IPS-18c (cell line): Measurements from ENCODE around the gene CHD6.

ENCODE experiments used
- H3K4me3 ChIP-seq: 2 replicates; pipeline ENCODE4 v1.7.0; 2013; ENCODE audit warnings: low read depth, mild to moderate bottlenecking, low read length, moderate library complexity; ENCODE audit not compliant: insufficient read depth
- H3K9me3 ChIP-seq: one replicate; pipeline ENCODE4 v1.6.1; 2013; ENCODE audit warnings: mild to moderate bottlenecking, low read length, moderate library complexity; ENCODE audit not compliant: control insufficient read depth, insufficient read depth

The CHD6 gene

DNA sequence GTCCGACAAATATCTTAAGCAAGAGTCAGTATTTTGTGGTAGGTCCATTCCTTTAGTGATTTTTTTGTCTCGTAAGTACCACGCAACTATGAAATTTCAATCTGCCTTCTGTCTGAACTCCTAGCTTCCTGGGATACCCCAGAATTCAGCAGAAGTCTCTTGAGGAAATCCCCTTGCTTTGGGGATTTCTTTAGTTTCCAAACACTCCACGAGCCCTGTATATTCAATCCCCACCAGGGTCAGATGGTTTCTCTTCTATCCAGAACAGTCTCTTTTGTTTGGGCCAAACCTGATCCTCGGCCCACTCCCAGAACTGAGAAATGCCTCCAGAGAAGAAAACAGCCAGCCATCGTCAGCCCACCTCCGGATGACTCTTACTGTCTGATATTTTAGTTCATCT is 113.0 kb downstream of the CHD6 start:
- Histone ChIP-seq H3K4me3 (no peak overlapping the region), H3K9me3 (no peaks in the 10 kb centered on the region)

GRCh38 chr20:41501376-41501775 is 116.8 kb downstream of the CHD6 start:
- H3K4me3 ChIP-seq = no peak overlapping the region
- H3K9me3 ChIP-seq = no peaks in the 10 kb centered on the region

DNA sequence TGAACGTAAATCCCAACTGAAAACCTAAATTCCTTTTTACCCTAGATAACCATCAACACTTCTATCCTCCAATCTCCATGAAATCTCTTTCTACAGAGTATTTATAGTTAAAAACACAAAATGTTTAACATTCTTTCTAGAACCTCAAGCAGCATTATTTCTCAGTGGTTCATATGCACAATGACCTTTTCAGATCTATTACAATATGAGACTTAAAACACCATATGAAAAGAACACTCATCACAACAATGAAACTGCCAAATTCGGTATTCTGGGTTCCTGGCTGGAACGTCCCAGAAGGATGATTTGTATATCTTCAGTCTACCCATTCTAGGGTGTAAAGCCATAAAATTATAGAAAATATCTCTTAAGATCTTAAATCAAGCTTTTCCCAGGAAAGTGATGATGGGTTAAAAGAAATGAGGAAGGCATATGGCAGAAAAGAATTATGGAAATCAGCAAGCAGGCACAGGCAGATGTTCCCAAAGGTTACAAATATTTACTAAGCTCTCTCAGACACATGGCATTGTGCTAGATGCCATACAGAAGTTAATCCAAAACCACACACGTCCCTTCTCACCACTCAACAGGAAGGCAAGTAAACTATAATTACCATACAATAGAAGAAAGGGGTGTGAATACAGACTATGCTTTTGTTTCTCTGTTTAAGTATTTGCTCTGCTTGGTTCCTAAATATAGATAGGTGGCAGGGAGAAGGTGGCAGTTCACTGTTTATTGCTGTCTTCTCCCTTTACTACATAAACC is 118.0 kb downstream of the CHD6 start:
- Histone ChIP-seq H3K9me3 (no peaks in the 10 kb centered on the region), H3K4me3 (no peak overlapping the region)

GRCh38 chr20:41499064-41499463 is 119.1 kb downstream of the CHD6 start:
- no peak overlapping the region for H3K4me3 ChIP-seq
- no peaks in the 10 kb centered on the region for H3K9me3 ChIP-seq

DNA sequence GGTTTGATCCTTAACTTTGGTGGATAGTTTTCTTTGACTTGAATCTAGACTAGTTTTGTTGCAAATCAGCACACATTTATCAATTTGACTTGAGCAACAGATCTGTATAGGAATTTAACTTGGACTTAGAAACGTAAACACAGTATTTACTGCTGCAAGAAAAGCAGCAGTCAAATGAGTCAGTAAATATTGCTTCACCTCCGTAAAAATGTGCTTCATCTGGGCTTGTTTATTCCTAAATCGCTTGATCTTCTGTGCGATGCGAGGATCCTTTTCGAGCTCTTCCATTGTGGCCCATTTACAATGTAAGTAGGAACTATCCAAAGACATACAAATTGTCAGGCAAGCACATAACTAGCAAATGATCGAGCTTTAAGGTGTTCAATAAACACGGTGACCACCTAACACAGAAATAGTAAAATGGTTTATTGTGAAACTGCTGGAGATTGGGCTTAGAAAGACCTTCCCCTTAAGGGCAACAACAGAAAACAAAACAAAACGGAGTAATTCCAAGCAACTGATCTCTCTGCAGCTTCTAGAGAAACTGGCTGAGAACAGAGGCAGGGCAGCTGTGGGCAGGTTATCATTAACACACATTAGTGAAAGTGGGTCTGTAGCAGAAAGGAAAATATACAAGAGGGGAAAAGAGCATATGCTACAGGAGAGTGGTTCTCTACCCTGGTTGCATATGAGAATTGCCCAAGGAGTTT is 120.8 kb downstream of the CHD6 start:
- Histone ChIP-seq H3K4me3 (no peak overlapping the region), H3K9me3 (no peaks in the 10 kb centered on the region)

GRCh38 chr20:41494451-41494850 is 123.7 kb downstream of the CHD6 start:
- H3K9me3 ChIP-seq = no peaks in the 10 kb centered on the region
- no peak overlapping the region for H3K4me3 ChIP-seq

DNA sequence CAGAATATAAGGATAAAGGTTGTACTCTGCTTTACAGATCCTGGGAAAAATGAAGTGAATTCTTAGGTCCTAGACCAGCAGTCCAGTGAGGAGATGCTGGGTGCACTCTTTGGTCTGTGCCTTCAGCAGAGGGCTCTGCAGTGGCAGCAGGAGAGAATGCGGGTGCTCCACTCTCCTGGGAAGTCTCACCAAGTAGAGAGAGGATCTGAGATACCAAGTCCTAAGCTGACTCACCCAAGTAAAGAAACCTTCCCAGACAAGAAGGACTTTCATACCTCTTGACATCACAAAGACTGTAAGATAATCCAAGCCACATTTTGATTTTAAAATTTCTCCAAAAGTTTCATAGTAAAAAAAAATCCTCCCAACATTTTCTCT is 134.6 kb downstream of the CHD6 start:
- Histone ChIP-seq H3K4me3 (no peak overlapping the region), H3K9me3 (no peaks in the 10 kb centered on the region)

DNA sequence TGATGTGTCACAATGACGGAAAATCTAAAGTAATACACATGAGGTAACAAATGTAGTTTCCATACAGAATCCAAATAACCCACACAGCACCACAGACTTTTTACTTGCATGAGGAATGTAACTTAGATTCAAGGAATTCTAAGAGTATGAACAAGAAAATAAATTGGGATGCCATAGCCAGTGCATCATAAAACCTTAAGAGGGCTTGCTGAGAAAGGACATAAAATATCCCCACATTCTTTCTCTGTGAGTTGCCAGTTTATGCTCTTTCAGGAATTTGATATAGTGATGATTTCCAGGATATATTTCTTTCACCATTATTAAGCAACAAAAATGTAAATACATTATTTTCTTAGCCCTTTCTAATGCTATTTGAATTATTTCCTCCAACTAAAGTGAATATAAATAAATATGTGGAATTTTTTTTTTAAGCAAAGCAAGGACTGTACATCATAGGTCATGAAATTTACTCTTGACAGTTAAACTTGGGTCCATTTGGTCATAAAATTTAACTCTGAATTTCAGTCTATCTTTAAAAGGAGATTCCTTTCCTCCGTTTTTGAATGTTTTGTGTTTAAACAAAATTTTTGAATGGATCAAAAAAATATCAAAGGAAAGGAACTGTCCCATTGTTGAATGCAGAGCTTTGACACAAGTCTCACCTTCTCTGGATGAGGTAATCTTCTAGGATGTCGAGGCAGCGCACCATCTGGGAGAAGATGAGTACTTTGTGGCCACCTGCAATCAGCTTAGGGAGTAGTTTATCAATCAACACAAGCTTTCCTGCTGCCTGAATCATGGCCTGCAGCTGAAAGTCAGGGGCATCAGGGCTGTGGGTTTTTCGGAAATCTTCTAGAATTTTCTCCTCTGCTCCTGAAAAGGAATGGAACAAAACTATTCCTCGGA is 135.3 kb downstream of the CHD6 start:
- Histone ChIP-seq H3K4me3 (no peak overlapping the region), H3K9me3 (no peaks in the 10 kb centered on the region)

DNA sequence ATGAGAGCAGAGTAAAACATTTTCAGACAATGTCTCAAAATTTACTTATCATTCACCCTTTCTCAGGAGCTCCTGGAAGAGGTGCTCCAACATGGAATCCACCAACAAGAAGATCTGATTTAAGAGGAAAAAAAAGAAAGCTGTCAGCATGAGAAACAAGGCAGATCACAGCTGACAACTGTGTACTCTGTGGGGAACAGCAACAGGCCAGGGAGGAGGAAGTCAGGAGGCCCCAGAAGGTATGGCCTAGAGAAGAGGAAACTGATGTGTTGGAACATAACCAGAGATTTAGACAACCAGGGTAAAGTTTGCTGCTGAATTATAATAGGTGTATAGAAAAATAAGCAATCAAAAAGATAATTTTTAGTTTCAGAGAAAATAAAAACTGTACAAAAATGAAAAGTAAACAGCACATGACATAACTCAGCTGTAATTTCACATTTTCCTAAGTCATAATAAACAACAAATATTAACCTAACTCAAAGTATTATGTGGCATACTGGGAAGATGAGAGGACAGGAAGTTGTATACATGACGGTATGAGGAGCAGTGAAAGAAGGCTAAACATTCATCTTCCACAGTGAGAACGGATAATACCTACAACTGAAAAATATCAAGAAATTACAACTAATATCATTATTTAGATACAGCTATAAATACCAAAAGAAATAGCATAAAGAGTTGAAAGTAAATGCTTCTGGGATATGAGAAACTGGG is 138.0 kb downstream of the CHD6 start:
- Histone ChIP-seq H3K4me3 (no peak overlapping the region), H3K9me3 (no peaks in the 10 kb centered on the region)

DNA sequence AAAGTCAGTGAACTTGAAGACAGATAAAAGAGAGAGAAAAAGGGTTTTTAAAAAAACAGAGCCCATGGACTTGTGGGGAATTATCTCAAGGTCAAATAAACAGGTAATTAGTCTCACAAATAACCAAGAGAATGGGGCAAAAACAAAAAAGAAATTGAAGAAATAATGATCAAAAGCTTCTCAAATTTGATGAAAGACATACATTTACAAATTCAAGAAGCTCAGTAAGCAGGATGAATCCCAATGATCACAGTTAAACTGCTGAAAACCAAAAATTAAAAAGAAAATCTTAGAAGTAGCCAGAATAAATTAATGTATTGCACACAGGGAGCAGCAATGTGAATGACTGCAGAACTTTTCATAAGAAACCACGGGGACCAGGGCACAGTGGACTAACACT is 139.1 kb downstream of the CHD6 start:
- H3K9me3 ChIP-seq = no peaks in the 10 kb centered on the region
- H3K4me3 ChIP-seq = no peak overlapping the region

DNA sequence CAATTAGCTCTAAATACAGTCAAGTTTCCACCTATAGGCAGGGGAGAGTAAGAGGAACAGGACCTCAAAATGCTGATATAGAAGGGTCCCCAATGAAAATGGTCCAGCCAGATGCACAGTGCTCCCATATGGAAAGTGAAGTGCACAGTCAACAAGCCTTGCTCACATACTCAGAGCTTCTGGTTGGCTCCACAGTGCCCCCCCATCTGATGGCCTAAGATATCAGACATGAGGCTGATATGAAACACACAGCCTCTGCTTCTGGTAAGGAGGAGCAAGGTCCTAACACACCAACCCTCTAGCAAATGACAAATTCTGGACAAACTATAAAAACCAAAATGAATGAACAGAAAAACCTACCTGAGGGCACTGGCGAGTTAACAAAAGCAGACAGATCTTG is 140.2 kb downstream of the CHD6 start:
- H3K4me3 ChIP-seq = no peak overlapping the region
- no peaks in the 10 kb centered on the region for H3K9me3 ChIP-seq

DNA sequence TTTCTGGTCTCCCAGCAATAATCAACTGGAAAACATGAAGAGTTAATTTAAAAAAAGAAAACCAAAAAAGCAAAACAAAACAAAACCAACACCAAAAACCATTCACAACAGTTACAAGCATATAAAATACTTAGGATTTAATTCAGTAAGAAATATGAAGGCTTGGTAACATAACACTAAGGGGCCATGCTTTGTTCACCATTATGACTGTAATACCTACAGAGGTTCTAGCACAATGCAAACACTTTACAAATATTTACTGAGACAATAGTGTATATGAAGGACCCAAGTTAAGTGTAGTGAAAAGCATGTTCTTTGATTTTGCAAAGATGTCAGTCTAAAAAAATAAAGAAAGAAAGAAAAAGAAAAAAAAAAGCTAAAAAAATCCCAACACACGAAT is 141.7 kb downstream of the CHD6 start:
- Histone ChIP-seq H3K9me3 (no peaks in the 10 kb centered on the region), H3K4me3 (no peak overlapping the region)

GRCh38 chr20:41476013-41476441 is 142.2 kb downstream of the CHD6 start:
- Histone ChIP-seq H3K4me3 (no peak overlapping the region), H3K9me3 (no peaks in the 10 kb centered on the region)

GRCh38 chr20:41475503-41475902 is 142.7 kb downstream of the CHD6 start:
- Histone ChIP-seq H3K4me3 (no peak overlapping the region), H3K9me3 (no peaks in the 10 kb centered on the region)

- Histone ChIP-seq H3K4me3 (no peak overlapping the region), H3K9me3 (no peaks in the 10 kb centered on the region)
These were observed 147.6 kb downstream of the CHD6 start for GRCh38 chr20:41470362-41471095.

DNA sequence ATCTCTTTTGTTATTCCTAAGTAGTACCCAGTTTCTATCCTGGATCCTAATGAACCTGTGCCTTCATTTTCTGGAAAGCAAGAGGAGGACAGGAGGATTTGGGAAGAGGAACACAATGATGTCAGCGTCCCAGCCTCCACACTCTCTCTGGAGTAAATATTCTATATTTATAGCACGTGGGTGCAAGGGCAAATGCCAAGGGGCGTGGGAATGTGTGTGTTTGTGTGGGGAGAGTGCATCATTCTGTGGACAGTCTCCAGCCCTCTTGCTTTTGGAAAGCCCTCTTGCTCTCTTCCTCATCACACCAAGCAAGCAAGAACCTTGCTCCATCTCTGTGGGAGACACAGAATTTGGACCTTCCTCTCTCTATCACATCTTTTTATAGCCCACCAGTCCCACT is 148.3 kb downstream of the CHD6 start:
- H3K4me3 ChIP-seq = no peak overlapping the region

More for the DNA sequence above, 148.3 kb downstream of the CHD6 start:
- H3K9me3 ChIP-seq = no peaks in the 10 kb centered on the region
